GM18511 (cell line): Measurements from ENCODE around the gene TBC1D10A.

ENCODE experiments used
- ATAC-seq: cut with Tn5 transposase; IDR thresholded peaks from one replicate; pipeline ENCODE4 v1.9.1; 2021; ENCODE audit warnings: mild to moderate bottlenecking, moderate library complexity; ENCODE audit not compliant: unreplicated experiment

The TBC1D10A gene

DNA sequence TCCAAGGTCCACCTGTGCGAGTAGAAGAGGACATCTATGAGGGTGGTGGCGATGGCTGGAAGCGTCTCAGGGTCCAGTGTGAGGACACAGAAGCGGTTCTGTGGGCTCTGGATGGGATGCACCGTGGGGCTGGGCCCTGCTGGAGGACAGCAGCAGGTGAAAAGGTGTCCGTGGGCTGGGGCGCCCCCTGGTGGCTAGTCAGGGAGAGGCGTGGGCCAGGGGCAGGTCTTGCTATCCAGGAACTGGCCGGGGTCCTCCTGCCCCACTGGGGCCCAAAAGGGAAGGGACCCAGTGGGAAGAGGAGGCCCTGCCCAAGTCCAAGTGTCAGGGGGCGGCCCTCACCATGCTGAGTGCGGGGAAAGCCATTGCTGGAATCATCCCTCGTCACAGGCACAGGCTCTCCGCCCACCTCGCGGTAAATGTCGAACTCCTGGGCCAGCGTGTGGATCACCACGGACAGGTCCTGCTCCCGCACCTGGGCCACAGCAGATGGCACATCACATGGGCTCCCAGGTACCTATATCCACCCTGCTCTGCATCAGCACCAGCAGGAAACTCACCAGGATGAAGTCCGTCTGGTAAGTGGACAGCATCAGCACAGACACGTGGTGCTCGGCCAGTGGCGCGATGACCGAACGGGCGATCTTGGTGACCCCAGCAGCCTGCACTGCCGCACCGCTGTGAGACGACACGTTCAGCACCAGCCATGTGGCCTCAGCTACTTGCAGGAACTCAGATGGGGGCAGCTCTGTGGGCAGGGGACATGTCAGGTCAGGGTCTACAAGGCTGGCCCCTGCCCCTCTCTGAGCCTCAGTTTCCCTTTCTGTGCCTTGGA lies 39.7 kb downstream of the TBC1D10A start:
- ATAC-seq = no peak

DNA sequence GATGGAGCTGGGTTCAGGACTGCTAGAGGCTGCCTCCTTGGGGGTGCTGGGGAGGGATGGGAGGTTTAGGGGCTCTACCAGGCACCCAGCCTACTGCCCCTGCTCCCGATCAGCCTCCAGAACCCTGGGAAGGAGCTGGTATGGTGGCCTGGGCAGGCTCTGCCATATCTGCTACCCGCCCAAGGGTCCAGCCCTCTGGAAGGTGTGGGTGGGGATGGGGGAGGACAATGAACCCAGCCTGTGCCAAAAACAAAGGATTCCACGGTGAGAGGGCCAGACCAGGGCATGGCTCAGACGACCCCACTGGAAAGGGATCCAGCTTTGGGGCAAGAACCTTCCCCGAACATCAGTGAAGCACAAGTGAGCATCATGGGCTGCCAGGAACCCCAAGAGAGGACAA lies 40.4 kb downstream of the TBC1D10A start:
- no peak for ATAC-seq

DNA sequence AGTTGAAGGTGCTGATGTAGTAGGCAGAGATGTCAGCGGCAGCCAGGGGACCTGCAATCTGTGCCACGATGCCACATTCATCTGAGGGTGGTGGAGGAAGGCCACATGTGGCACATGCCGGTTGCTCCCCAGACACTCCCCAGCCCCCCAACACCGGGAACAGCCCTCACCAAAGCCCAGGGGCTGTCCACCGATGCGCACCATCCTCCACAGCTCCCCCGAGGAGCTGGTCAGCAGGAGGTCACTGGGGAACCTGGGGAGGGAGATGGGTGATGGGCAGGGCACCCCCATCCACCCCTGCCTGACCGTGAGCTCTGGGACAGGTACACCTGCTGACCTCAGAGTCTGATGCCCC lies 40.9 kb downstream of the TBC1D10A start:
- no peak for ATAC-seq

DNA sequence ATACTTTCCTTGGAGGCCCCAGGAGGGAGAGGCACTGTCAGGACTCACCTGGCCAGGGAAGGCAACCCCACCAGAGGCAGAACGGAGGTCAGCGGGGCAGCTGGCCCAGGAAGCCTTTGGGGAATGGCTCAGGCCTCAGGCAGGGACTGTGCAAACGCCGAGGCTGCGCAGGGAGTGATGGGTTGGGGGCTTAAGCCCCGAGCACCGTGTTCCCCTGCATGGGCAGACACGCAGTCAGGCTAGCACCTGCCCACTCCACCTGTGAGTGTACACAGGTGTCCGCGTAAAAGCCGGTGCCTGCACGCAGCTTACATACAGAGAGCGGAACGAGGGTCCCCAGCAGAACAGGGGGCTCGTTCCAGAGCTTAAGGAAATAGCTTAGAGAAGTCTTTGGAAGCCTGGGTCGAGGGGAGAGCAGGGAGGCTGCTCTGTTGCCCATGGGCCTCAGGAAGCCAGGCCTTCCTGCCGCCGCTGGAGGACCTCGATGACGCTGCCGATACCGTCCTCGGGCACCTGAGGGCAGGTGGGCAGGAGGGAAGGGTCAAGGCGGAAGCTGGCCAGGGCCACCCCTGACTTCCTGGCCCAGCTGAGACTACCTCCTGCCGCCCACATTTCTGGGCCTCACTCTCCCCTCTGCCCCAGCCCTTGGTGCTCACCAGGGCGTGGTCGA lies 41.4 kb downstream of the TBC1D10A start:
- no peak for ATAC-seq

DNA sequence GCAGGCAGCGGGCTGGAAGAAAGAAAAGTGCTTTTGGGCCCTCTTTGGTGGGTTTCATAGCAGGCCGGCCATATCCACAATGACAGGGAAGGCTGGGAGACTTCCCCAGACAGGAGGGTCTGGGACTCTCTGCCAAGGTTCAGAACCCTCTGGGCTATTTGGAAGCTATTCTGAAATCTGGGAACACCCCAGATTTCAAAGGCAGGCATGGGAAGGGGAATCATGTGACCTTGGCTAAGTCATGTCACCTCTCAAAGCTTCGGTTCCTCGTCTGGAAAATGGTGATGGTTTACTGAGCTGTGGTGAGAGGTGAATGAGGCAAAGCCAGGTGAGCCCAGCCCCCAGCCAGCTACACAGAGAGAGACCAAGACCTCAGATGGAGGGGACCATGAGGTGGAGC lies 42.1 kb downstream of the TBC1D10A start:
- no peak for ATAC-seq

DNA sequence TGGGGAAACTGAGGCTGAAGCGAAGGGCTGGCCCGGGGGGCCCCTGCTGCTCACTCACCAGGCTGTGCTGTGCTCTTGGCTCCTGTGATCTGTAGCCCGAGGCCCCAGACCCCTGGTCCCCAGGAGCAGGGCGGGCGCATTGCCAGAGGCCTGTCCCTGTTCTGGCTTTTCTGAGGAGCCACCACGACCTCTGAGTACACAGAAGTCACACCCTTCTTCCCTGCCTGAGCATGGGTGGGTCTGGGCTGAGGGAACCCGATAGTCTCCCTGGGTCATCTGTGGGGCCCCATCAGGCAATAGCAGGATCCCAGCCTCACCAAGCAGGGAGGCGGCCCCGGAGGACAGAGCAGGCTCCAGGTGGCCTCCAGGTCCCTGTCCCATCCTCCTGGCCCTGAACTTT lies 42.6 kb downstream of the TBC1D10A start:
- no peak for ATAC-seq

DNA sequence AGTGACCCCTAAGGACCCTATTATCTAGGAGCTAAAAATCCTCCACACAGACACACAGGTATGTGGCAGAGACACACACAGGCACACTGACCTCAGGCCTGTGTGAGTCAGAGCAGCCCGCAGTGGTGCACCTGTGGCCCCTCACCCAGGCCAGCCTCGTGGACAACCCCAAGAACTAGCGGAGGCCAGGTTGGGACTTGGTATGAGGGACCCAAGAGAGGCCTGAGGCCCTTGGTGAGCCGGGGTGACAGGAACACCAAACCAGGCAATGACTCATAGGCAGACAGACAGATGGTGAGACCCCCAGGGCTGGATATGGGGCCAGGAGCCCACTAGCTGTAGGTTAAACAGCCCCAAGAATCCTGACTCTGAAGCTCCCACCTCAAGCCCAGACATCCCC lies 43.4 kb downstream of the TBC1D10A start:
- no peak for ATAC-seq

GRCh38 chr22:30282616-30283046 lies 44.1 kb downstream of the TBC1D10A start:
- no peak for ATAC-seq

DNA sequence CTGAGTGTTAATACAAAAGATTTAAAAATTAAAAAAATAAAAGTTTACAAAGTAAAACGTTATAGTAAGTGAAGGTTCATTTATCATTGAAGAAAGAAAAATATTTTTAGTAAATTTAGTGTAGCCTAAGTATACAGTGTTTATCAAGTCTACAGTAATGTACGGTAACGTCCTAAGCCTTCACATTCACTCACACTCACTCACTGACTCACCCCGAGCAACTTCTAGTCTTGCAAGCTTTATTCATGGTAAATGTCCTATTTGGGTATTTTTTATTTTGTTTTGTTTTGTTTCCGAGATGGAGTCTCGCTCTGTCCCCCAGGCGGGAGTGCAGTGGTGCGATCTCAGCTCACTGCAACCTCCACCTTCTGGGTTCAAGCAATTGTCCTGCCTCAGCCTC lies 46.2 kb downstream of the TBC1D10A start:
- no peak for ATAC-seq

- no peak for ATAC-seq
Observed at GRCh38 chr22:30279932-30280331, 46.8 kb downstream of the TBC1D10A start.

DNA sequence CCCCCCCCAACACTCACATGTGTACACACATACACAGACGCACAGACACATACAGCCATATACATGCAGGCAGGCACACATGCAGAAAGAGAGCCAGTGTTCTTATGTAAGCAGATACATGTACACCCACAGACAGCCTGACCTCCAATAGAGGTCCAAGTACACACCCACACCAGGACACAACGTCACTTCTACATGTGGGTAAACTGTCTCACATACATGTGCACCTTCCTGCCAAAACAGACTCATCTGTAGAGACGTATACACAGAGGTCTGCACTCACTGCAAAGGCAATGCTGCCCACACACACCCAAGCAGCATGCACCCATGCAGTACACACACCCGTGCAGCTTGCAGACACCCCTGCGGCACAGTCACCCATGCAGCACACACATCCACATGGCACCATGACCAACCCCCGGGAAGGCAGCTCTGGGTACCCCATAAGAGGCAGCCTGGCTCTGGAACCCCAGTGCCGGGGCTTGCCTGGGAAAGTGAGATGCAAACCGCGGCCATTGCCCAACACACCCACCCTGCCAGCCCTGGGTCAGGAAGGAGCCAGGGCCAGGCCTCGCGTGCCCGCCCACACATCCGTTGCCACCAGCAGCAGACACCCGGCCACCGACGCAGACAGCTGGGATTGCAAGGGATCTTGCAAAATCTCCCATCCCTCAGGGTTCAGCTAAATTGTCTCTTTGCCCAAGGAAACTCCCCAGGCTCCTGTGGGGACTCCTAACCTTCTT lies 47.5 kb downstream of the TBC1D10A start:
- no peak for ATAC-seq

DNA sequence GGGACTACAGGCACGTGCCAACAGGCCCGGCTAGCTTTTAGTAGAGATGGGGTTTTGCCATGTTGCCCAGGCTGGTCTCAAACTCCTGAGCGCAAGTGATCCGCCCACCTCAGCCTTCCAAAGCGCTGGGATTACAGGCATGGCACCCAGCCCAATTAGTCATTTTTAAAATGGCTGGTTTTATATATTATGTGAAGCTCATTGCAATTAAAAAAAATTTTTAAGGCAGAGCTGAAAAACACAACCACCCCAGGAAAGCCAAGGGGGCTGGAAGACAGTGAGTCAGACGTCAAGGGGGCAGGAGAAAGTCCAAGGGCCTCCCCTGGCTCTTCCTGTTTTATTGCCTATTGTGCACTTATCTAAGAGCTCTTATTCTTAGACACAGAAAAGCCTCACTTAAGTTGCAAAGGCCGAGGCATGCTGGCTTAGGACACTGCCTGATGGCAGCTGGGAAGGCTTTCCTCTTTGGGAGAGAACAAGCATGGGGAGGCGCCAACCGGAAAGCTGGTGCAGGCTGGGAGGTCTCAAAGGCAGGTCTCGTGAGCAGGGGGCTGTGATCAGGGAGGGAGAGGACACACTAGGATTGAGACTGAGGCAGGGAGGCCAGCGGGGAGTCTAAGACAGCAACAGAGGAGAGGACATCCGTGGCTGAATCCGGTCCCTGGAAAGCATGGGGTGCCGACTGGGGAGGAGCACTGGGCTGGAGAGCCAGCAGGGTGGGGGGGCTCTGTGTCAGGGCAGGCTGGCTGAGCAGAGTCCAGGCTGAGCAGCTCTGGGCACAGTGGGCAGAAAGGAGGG lies 49.0 kb downstream of the TBC1D10A start:
- ATAC-seq = no peak

DNA sequence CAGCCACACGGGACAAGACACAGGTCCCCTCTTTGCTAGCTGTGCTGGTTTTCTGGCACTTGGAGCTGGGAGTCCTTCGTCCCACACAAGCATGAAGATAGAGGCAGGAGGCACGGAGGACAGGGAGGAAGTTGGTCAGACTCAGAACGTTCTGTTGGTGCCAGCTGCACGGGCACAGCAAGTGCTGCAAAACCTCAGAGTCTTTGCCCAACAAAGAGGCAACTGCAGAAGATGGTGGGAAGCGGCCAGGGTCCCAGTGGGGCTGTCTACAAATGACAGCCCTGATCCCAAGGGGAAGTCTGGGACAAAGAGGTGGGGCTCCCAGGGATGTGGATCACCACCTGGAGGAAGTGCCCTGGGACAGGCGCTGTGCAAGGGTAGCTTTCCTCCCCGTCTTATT lies 50.7 kb downstream of the TBC1D10A start:
- ATAC-seq = no peak

DNA sequence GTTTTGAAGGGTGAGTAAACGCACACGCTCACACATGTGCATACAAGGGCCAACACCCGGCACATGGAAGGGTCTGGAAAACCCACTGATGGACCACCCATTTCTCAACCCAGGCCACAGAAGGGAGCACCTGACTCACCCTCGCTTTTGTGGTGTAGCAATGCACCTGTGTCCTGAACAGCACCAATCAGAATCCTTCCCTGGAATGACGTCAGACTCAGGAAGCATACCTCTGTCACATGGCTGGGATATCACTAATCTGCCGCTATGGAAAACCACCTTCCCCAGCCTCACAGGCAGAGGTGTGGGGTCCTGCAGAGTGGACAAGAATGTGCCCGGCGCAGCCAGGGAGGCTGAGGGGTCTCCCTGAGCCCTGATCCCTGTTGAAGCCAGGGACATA lies 51.1 kb downstream of the TBC1D10A start:
- no peak for ATAC-seq

DNA sequence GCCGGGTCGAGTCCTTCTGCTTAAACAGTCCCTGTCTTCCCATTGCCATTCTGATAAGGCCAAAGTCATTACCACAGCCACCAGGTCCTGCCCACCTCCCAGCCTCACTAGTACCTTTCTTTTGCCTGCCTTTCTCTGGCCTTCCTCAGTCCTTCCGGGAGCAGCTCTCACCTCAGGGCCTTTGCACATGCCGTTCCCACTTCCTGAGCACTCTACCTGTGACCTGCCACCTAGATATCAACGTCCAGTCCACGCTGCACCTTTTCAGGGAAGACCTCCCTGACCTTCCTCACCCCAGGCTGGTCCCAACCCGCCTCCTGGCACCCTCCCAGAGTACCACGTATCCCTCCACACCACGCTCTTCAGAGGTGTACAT lies 52.3 kb downstream of the TBC1D10A start:
- no peak for ATAC-seq

GRCh38 chr22:30273711-30274436 lies 52.9 kb downstream of the TBC1D10A start:
- no peak for ATAC-seq

DNA sequence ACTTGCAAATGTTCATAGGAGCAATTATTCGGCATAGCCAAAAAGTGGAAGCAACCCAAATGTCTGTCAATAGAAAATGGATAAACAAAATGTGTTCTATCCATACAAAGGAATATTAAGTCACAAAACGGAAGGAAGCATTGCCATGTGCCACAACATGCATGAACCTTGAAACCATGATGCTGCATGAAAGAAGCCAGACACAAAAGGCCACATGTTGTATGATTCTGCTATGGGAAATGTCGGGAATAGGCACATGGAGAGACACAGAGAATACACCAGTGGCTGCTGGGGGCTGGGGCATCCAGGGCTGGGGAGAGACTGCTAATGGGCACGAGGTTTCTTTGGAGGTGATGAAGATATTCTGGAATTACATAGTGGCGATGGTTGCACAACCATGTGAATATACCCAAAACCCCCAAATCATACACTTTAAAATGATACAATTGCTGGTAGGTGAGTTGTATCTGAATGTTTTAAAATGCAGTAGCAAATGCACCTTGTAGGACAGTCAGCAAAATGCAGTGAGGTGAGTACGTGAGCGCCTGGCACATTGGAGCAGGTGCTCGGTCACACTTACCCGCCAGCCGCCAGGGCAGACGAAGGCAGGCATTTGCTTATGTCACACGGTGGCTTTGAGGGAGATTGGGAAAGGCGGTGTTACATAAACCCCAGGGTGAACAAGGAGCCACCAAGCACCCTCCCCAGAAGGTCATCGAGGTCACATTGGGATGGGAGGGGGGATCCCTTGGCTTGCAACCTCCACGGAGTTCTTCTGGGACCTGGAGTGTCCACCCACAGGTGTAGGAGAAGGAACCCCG lies 53.8 kb downstream of the TBC1D10A start:
- ATAC-seq = no peak

GRCh38 chr22:30270832-30271231 lies 55.9 kb downstream of the TBC1D10A start:
- no peak for ATAC-seq

DNA sequence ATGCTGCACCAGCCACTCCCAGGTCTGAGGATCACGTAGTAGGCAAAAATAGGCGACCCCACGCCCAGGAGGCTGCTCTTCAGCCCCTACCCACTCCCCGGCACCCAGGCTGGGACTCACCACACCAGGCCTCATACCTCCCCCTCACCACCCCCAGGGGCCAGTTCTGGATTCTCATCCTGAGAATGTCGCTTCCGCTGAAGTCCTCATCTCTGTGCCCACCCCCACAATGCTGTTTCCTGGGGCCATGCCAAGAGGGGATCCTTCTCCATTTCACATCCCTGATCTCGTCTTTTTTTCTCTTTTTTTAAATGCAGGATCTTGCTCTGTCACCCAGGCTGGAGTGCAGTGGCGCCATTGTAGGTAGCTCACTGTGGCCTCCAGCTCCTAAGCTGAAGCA lies 58.4 kb downstream of the TBC1D10A start:
- no peak for ATAC-seq
